Testis (tissue), 3 donors: ENCODE results near the gene POU6F2. TPM values are rescaled to one million over a fixed set of nuclear protein-coding genes. Genes with fewer than 3 reads are reported as not detected.
"Not testable (repeated sequence)": the region's sequence is repeated elsewhere in the genome, so short reads cannot be mapped to it uniquely, and the experiment has no call there.

Source experiments
- DNase-seq: peaks from one replicate; pipeline ENCODE4 v3.0.0-alpha.2; 2019
- H3K27ac ChIP-seq, 2 donors: fragments of 200-600 bp; sonication (generic); one replicate each; pipeline ENCODE4 v1.5.1; 2019
- H3K27me3 ChIP-seq: fragments of 200-600 bp; sonication (generic); one replicate; pipeline ENCODE4 v1.5.1; 2019
- H3K36me3 ChIP-seq: fragments of 200-600 bp; sonication (generic); one replicate; pipeline ENCODE4 v1.5.1; 2017; ENCODE audit warnings: low read depth; ENCODE audit errors: missing control alignments
- H3K4me1 ChIP-seq: fragments of 200-600 bp; sonication (generic); one replicate; pipeline ENCODE4 v1.5.1; 2019
- H3K4me3 ChIP-seq, 2 donors: fragments of 200-600 bp; sonication (generic); one replicate each; pipeline ENCODE4 v1.5.1; 2017 to 2019
- H3K9me3 ChIP-seq: fragments of 200-600 bp; sonication (generic); one replicate; pipeline ENCODE4 v1.5.1; 2017
- POLR2A ChIP-seq: fragments of 450-650 bp; IDR thresholded peaks from one replicate; pipeline ENCODE4 v1.6.1; 2017; ENCODE audit warnings: antibody characterized with exemption, mild to moderate bottlenecking, moderate library complexity
- WGBS, 2 donors: methylation state at CpG; one replicate each; pipeline ENCODE4 v1.1.5; 2018; 5-methylcytosine and 5-hydroxymethylcytosine counted together
- intact Hi-C: fragments of 100-400 bp; cut with DNase I; formaldehyde crosslinking; loops from one replicate; pipeline ENCODE4 v1.15.1; 2023; ENCODE audit warnings: low total_unique reads
- polyA plus RNA-seq: library from polyadenylated mRNA; stranded (reverse); fragments of 350-450 nt; fragmentation: Illumina TruSeq; extraction: RNeasy Lipid Tissue Mini Kit (QIAGEN cat#74804); gene quantifications from one replicate; pipeline ENCODE4 v1.2.3, GENCODE V29; 2014; ENCODE audit warnings: low read depth, low replicate concordance; ENCODE audit not compliant: insufficient read depth
- total RNA-seq, 2 donors: library from RNA; depleted of rRNA; stranded (reverse); fragments of >200 nt; gene quantifications; one replicate each; pipeline ENCODE4 v1.2.3, GENCODE V29; 2016
- TF ChIP-seq, protein P1 (sequence below), 3 experiments: fragments of 450-650 bp in 2 of 3; fragments of 200-600 bp in 1 of 3; sonication (generic) in 1 of 3; IDR thresholded peaks; one replicate each; pipeline ENCODE4 v1.5.1; 2016 to 2019; ENCODE audit warnings: antibody characterized with exemption in 3 of 3, mild to moderate bottlenecking in 2 of 3, moderate library complexity in 1 of 3

Gene POU6F2
- total and polyA plus RNA-seq, 3 donors from 2014 or later = 1.3 to 3.4 (median 1.7) TPM

DNA sequence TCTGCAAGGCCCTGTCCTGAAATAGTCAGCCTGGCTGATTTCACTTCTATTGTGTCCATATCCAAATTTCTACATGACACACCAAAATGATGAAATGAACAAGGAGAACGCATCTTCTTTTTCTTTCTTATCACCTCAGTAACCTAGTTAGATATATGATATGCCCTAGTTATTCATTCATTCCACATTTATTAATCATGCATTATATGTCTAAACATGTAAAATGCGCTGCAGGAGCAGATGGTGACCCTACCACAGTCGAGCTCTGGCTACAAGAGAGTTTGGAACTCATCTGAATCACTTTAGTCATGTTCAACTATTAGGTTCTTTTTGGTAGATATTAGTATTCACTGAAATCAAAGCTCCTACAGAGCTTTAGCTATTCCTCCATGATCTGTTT lies 36.9 kb upstream of the POU6F2 start:
- intact Hi-C loops = no loop called here
- 94 to 95% methylated on average over 3 of the region's 3 CpGs for WGBS, 2 donors
- Histone ChIP-seq H3K4me1 (peaks cover 3% of the 10 kb centered on the region), H3K36me3 (no peaks in the 10 kb centered on the region), H3K27me3 (no peaks in the 10 kb centered on the region), H3K9me3 (no peaks in the 10 kb centered on the region), H3K4me3 (no peak overlapping the region), H3K27ac (no peak overlapping the region)
- DNase-seq = no peak
- TF ChIP-seq, protein P1, sequence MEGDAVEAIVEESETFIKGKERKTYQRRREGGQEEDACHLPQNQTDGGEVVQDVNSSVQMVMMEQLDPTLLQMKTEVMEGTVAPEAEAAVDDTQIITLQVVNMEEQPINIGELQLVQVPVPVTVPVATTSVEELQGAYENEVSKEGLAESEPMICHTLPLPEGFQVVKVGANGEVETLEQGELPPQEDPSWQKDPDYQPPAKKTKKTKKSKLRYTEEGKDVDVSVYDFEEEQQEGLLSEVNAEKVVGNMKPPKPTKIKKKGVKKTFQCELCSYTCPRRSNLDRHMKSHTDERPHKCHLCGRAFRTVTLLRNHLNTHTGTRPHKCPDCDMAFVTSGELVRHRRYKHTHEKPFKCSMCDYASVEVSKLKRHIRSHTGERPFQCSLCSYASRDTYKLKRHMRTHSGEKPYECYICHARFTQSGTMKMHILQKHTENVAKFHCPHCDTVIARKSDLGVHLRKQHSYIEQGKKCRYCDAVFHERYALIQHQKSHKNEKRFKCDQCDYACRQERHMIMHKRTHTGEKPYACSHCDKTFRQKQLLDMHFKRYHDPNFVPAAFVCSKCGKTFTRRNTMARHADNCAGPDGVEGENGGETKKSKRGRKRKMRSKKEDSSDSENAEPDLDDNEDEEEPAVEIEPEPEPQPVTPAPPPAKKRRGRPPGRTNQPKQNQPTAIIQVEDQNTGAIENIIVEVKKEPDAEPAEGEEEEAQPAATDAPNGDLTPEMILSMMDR (IDR thresholded peaks at IDR 0.05) = no peak
- TF ChIP-seq POLR2A = no peak

DNA sequence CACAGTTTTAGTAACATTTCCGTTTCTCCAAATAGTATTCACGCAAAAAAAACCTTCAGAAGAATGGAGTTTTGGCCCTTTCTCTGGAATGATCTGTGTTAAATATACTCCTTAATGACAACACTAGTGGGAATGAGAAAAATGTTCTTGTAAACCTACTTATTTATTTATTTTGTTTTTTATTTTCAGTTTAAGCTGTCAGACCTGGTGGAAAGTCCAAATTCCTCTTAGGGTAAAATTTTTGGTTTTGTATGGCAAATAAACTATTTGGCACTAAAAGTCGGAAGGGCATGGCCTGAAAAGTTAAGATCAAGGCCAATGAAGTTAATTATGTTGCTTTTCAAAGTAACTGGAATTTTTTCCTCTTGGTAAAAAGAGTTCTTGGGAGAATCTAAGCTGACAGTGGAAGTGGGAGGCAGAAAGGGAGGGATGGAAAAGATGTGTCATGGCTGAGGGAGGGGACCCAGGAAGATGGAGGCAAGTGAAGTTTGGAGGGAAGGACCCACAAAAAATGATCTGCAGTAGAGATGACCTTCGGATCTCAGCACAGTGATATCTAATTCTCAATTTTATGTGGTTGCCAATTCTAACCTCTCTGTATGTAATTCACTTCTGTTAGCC lies 35.2 kb upstream of the POU6F2 start:
- peaks cover 3% of the 10 kb centered on the region for H3K4me1 ChIP-seq
- intact Hi-C loops = no loop called here
- H3K9me3 ChIP-seq = no peaks in the 10 kb centered on the region
- no peak for DNase-seq
- no peak for TF ChIP-seq POLR2A
- TF ChIP-seq, protein P1 (IDR thresholded peaks at IDR 0.05) = no peak
- H3K36me3 ChIP-seq = no peaks in the 10 kb centered on the region
- no peak overlapping the region for H3K4me3 ChIP-seq
- no peaks in the 10 kb centered on the region for H3K27me3 ChIP-seq
- H3K27ac ChIP-seq = no peak overlapping the region
- WGBS, 2 donors = 61% methylated on average over 4 of the region's 4 CpGs

DNA sequence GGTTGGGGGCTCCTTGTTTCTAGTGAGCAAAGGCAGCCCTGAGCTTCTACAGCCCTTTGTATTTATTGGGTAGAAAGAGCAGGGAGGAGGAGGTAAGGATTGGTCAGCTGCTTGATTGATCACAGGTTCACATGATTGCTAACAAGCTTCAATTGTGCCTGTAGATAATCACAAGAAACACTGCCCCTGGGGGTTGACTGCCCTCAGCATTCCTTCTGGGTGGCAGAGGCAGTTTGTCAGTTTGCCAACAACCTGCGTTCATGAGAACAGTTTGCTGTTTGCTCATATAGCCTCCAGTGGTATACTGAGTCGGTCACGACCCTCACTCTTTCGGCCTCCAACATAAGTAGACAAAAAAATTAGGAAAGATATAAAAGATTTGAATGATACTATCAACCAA lies 30.2 kb upstream of the POU6F2 start:
- H3K36me3 ChIP-seq, intact Hi-C loops, DNase-seq, H3K27me3 ChIP-seq, H3K4me3 ChIP-seq, H3K9me3 ChIP-seq, H3K4me1 ChIP-seq, H3K27ac ChIP-seq: not testable (repeated sequence)
- WGBS, 2 donors = 91 to 99% methylated on average over 4 of the region's 4 CpGs

DNA sequence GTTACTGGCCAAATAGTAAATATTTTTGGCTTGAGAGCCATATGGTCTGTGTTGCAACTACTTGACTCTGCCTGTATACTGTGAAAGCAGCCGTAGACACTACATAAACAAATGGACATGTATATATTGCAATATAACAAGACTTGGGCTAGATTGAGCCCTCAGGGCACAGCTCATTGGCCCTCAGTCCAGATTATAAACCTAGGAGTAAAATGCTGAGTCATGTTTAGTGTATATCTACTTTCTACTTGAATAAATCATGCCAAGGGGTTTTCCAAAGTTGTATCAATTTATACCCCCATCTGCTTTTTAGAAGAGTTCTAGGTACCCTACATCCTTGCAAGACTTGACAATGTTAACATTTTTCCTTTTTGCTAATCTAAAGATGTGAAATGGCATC lies 27.4 kb upstream of the POU6F2 start:
- 72 to 80% methylated on average over 1 of the region's 1 CpG for WGBS, 2 donors
- intact Hi-C loops = no loop called here
- TF ChIP-seq POLR2A = no peak
- TF ChIP-seq, protein P1 (IDR thresholded peaks at IDR 0.05) = no peak
- no peak overlapping the region for H3K27ac ChIP-seq
- H3K4me3 ChIP-seq = no peak overlapping the region
- no peaks in the 10 kb centered on the region for H3K4me1 ChIP-seq
- no peak for DNase-seq
- no peaks in the 10 kb centered on the region for H3K27me3 ChIP-seq
- no peaks in the 10 kb centered on the region for H3K9me3 ChIP-seq
- no peaks in the 10 kb centered on the region for H3K36me3 ChIP-seq

DNA sequence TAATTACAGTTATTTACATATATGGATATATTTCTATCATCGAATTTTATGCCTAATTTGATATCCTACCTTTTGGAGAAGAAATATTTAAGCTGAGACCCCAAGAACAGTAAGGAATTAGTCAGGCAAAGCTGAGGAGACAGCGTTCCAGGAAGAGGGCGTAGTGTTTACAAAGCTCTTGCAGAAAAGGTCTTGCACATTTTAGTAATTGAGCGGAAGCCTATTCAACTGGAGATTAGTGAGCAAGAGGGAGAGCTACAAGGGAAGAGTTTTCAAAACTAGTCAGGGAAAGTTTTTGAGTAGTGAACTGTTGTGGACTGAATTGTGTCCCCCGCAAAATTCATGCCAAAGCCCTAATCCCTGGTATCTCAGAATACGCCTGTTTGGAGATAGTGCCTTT lies 26.5 kb upstream of the POU6F2 start:
- Histone ChIP-seq H3K4me1 (no peaks in the 10 kb centered on the region), H3K27me3 (no peaks in the 10 kb centered on the region), H3K27ac (no peak overlapping the region), H3K9me3 (no peaks in the 10 kb centered on the region), H3K36me3 (no peaks in the 10 kb centered on the region), H3K4me3 (no peak overlapping the region)
- intact Hi-C loops = no loop called here
- DNase-seq = no peak
- TF ChIP-seq POLR2A = no peak
- TF ChIP-seq, protein P1 (IDR thresholded peaks at IDR 0.05) = no peak
- 81 to 91% methylated on average over 6 of the region's 6 CpGs for WGBS, 2 donors
